HG02678 (cell line): ENCODE measurements around the gene PNLIPRP3.

ENCODE experiments used
- ATAC-seq: cut with Tn5 transposase; IDR thresholded peaks from one replicate; pipeline ENCODE4 v1.9.1; 2021; ENCODE audit warnings: mild to moderate bottlenecking, moderate library complexity; ENCODE audit not compliant: unreplicated experiment

PNLIPRP3 gene

GRCh38 chr10:116489460-116489859 lies 61.8 kb downstream of the PNLIPRP3 start:
- no peak for ATAC-seq

GRCh38 chr10:116490028-116490662 lies 62.5 kb downstream of the PNLIPRP3 start:
- peak; percentile 57 for ATAC-seq

- no peak for ATAC-seq
These were observed 77.1 kb downstream of the PNLIPRP3 start for GRCh38 chr10:116504786-116505185.

- ATAC-seq: no peak
These were observed 82.9 kb downstream of the PNLIPRP3 start for GRCh38 chr10:116510565-116510964.

- ATAC-seq: no peak
These were observed 83.7 kb downstream of the PNLIPRP3 start for GRCh38 chr10:116511365-116511764.

- ATAC-seq: peak; percentile 73
These were observed 94.0 kb downstream of the PNLIPRP3 start for GRCh38 chr10:116521424-116522290.

- ATAC-seq: no peak
These were observed 95.2 kb downstream of the PNLIPRP3 start for GRCh38 chr10:116522803-116523381.

GRCh38 chr10:116524736-116525135 lies 97.1 kb downstream of the PNLIPRP3 start:
- no peak for ATAC-seq

- no peak for ATAC-seq
These were observed 98.6 kb downstream of the PNLIPRP3 start for GRCh38 chr10:116526219-116526618.
